HL-60/S4 treated with phorbol 12-myristate 13-acetate at 8.2 ng/mL for 4 days and 3 days (cell line): Measurements from ENCODE around the gene WDR35.

ENCODE experiments used
- in situ Hi-C: fragments of 300-500 bp; cut with MboI; formaldehyde crosslinking; loops from 2 replicates; pipeline ENCODE4 v1.15.0; 2022; ENCODE audit warnings: low sequenced_read_pairs

The WDR35 gene

GRCh38 chr2:19873014-19873413 lies 116.9 kb downstream of the WDR35 start:
- in situ Hi-C loops = loop anchor here (25.0 kb wide), 1 partner anchor 511 kb away; the partner anchor contains the start of gene OSR1

GRCh38 chr2:19872302-19872701 lies 117.6 kb downstream of the WDR35 start:
- in situ Hi-C loops = loop anchor here (25.0 kb wide), 1 partner anchor 510 kb away; the partner anchor contains the start of gene OSR1

DNA sequence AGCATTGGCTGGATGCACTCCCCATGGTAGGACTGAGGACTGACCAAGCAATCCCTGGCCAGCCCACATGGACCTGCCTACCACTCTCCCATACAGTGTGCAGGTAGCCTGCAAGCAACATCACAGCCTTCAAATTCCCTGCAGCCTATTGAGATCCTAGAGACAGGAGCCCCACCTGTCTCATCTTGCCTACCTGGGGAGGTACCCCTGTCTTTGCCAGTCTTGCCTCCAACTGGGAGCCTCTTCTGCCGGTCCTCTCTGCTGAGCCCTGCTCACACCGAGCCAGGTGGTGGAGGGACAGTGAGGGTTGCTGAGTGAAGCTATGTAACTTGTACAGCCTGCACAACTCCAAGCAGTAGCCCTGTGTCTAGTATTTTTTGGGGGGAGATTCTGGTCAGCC lies 118.1 kb downstream of the WDR35 start:
- in situ Hi-C loops = loop anchor here (25.0 kb wide), 1 partner anchor 510 kb away; the partner anchor contains the start of gene OSR1

DNA sequence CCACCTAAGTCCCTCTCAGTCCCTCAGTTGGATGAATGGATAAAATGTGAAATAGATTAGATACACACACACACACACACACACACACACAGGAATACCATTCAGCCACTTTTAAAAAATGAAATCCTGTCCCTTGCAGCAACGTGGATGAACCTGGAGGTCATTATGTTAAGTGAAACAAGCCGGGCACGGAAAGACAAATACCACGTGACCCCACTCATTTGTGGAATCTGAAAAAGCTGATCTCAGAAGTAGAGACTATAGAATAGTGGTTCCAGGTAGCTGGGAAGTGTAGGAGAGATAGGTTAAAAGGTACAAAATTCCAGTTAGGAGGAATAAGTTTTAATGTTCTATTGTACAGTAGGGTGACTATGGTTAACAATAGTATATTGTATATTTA lies 119.1 kb downstream of the WDR35 start:
- in situ Hi-C loops = loop anchor here (25.0 kb wide), 1 partner anchor 508 kb away; the partner anchor contains the start of gene OSR1

GRCh38 chr2:19868701-19869580 lies 121.0 kb downstream of the WDR35 start:
- in situ Hi-C loops = loop anchor here (25.0 kb wide), 1 partner anchor 507 kb away; the partner anchor contains the start of gene OSR1

DNA sequence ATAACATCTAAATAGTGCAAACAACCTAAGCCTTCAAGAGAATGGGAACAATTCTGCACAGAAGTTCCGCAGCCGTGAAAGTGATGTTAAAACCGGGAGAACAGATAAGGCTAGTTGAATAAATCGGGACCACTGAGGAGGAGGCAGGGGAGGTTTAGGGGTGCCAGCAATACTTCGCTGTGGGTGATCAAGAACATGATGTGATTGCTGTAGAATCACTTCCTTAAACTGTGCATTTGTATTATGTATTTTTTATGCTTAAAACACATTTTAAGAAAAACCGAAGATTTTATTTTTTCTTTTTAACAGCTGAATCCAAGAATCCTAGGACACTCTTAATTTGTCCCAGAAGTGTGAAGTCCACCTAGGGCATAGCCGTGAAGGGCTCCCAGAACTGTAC lies 121.7 kb downstream of the WDR35 start:
- in situ Hi-C loops = loop anchor here (25.0 kb wide), 1 partner anchor 506 kb away; the partner anchor contains the start of gene OSR1

DNA sequence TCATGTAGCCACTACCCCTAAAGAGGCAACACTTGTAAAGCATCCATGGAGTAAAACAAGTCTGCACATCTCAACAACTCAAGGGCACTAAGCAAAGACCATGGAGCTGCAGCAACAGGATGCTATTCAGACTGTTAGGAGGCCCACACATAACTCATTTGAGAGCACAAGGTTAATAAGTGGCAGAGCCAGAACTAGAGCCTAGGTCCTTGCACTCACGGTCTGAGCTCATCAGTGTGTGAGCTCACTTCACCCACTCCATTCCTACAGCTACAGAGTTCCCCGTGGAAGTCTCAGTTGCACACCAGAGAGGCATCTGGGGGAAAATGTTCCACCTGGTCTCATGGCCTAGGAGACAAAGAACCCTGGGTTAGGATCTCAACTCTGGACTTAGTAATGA lies 123.1 kb downstream of the WDR35 start:
- in situ Hi-C loops = loop anchor here (25.0 kb wide), 1 partner anchor 504 kb away; the partner anchor contains the start of gene OSR1

GRCh38 chr2:19865151-19865550 lies 124.8 kb downstream of the WDR35 start:
- in situ Hi-C loops = loop anchor here (25.0 kb wide), 1 partner anchor 503 kb away; the partner anchor contains the start of gene OSR1

DNA sequence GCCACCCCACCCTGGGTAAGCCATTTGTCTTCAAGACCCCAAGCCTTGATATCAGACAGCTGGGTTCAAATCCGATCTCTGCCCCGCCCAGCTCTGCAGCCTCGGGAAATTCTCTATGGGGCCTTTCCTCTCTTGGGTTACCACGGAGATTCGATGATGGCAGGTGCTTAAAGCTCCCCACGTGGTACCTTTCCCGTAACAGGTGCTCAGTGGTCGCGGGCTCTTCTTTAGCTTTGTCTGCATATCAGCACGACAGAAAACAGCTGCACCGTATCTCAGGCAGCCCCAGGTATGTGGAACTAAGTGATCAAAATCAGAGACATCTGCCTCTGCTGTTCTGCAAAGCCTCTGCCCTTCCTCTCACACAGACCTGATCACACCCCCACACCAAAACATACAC lies 125.5 kb downstream of the WDR35 start:
- in situ Hi-C loops = loop anchor here (25.0 kb wide), 1 partner anchor 502 kb away; the partner anchor contains the start of gene OSR1

- in situ Hi-C loops = loop anchor here (25.0 kb wide), 1 partner anchor 501 kb away; the partner anchor contains the start of gene OSR1
Observed at GRCh38 chr2:19863303-19864041, 126.4 kb downstream of the WDR35 start.

GRCh38 chr2:19861813-19862212 lies 128.1 kb downstream of the WDR35 start:
- in situ Hi-C loops = loop anchor here (25.0 kb wide), 1 partner anchor 500 kb away; the partner anchor contains the start of gene OSR1
